Umbilical cord (tissue), 2 donors: ENCODE results near the gene NEMP2. TPM values are rescaled to one million over a fixed set of nuclear protein-coding genes. Genes with fewer than 3 reads are reported as not detected.

Experiments used
- DNase-seq: peaks from one replicate; pipeline ENCODE4 v3.0.0-alpha.2; 2015; ENCODE audit warnings: low spot score
- total RNA-seq: library from RNA; depleted of rRNA; stranded (reverse); fragments of >200 nt; gene quantifications from one replicate; pipeline ENCODE4 v1.2.3, GENCODE V29; 2014; ENCODE audit warnings: low replicate concordance; ENCODE audit not compliant: insufficient read depth

NEMP2 gene
- total RNA-seq, 1 donor from 2014 or later, result 11.6 TPM

GRCh38 chr2:190554357-190555006 is 20.0 kb upstream of the NEMP2 start:
- DNase-seq, result no peak

GRCh38 chr2:190553254-190553653 is 18.7 kb upstream of the NEMP2 start:
- DNase-seq, result no peak

GRCh38 chr2:190551928-190552327 is 17.4 kb upstream of the NEMP2 start:
- DNase-seq, result no peak

GRCh38 chr2:190550137-190550536 is 15.6 kb upstream of the NEMP2 start:
- no peak for DNase-seq

GRCh38 chr2:190547886-190548285 is 13.4 kb upstream of the NEMP2 start:
- DNase-seq, result no peak

GRCh38 chr2:190546734-190547133 is 12.2 kb upstream of the NEMP2 start:
- DNase-seq, result no peak

- peak; percentile 61 for DNase-seq
Observed at GRCh38 chr2:190545555-190546385, 11.2 kb upstream of the NEMP2 start.

GRCh38 chr2:190545093-190545492 is 10.6 kb upstream of the NEMP2 start:
- no peak for DNase-seq

GRCh38 chr2:190540048-190540447 is 5.5 kb upstream of the NEMP2 start:
- DNase-seq, result no peak

- DNase-seq, result no peak
Observed at GRCh38 chr2:190538201-190538600, 3.7 kb upstream of the NEMP2 start.

GRCh38 chr2:190537765-190538164 is 3.2 kb upstream of the NEMP2 start:
- no peak for DNase-seq

- DNase-seq, result peak; percentile 22
Observed at GRCh38 chr2:190535586-190535985, 1.1 kb upstream of the NEMP2 start.

- DNase-seq, result no peak
Observed at GRCh38 chr2:190535121-190535439, 558 bp upstream of the NEMP2 start.

- no peak for DNase-seq
Observed at GRCh38 chr2:190533968-190534309, 583 bp downstream of the NEMP2 start.

GRCh38 chr2:190533175-190533967 is 1.2 kb downstream of the NEMP2 start:
- no peak for DNase-seq

GRCh38 chr2:190532581-190532980 is 1.9 kb downstream of the NEMP2 start:
- no peak for DNase-seq

- peak; percentile 53 for DNase-seq
Observed at GRCh38 chr2:190530248-190530900, 4.1 kb downstream of the NEMP2 start.

- no peak for DNase-seq
Observed at GRCh38 chr2:190529486-190530247, 4.9 kb downstream of the NEMP2 start.

- peak; percentile 38 for DNase-seq
Observed at GRCh38 chr2:190528521-190529001, 6.0 kb downstream of the NEMP2 start.

- DNase-seq, result no peak
Observed at GRCh38 chr2:190527918-190528317, 6.6 kb downstream of the NEMP2 start.

- no peak for DNase-seq
Observed at GRCh38 chr2:190527214-190527613, 7.3 kb downstream of the NEMP2 start.
